ENCODE measurements around the gene TAF5.
"Not testable (repeated sequence)": the region's sequence is repeated elsewhere in the genome, so short reads cannot be mapped to it uniquely, and the experiment has no call there.

Gene TAF5

DNA sequence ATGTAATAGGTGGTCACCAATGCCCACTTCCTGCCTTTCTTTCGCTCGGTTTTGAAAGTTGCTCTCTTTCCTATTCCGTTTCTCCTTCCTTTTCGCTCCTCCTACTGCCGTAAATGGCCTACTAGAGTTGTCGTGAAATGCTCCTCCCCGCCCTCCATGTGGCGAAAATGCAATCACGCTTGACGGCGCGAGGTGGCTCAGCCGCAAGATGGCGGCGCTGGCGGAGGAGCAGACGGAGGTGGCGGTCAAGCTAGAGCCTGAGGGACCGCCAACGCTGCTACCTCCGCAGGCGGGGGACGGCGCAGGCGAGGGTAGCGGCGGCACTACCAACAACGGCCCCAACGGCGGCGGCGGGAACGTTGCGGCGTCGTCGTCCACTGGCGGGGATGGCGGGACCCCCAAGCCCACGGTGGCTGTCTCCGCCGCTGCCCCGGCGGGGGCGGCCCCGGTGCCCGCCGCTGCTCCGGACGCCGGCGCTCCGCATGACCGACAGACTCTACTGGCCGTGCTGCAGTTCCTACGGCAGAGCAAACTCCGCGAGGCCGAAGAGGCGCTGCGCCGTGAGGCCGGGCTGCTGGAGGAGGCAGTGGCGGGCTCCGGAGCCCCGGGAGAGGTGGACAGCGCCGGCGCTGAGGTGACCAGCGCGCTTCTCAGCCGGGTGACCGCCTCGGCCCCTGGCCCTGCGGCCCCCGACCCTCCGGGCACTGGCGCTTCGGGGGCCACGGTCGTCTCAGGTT lies at the start of gene TAF5:
Gene TAF5, plus strand, starts transcription at position 195 of the 737 bp plus-strand sequence. Its CDS starts 14 bp downstream, at position 209.
- in situ Hi-C loops (cut with MboI; ENCODE audit: low sequenced_read_pairs), result no loop called here

DNA sequence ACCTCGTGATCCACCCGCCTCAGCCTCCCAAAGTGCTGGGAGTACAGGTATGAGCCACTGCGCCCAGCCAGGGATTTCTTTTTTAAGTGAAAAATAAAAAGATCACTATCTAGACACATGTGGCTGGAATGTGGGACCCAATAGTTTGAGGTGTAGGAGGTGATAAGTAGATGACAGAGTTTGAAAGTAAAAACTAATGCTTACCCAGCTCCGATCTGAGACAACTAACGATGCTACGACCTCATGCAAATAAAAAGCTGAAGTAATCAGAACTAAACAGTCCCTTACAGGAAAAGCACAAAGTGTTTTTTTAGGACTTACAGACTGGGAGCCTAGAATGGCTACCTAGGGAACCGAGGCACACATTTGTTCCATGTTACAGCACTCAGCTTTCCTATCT lies 39.9 kb upstream of the TAF5 start:
- in situ Hi-C loops (cut with MboI; ENCODE audit: low sequenced_read_pairs), result no loop called here

DNA sequence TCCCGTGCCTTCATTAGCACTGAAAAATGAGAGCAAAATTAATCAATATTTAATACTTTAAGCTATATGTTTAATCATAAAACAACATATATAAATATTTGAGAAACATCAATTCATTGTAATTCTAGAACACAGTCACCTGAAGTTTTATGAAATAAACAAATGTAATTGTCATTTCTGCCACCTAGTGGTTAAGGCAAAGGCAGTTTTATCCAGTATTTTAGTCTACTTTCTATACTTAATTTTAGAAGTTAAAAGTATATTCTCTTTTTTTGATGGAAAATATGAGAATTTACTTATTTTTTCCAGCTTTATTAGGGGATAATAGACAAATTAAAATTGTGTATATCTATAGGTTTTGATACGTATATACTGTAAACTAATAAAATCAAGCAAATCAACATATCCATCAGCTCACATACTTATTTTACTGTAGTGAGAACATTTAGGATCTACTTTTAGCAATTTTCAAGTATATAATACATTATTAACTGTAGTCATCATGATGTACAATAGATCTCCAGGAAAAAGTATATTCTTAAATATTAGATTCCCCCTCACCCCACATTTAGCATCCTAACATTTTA lies 33.7 kb upstream of the TAF5 start:
- in situ Hi-C loops (cut with MboI; ENCODE audit: low sequenced_read_pairs), result no loop called here

DNA sequence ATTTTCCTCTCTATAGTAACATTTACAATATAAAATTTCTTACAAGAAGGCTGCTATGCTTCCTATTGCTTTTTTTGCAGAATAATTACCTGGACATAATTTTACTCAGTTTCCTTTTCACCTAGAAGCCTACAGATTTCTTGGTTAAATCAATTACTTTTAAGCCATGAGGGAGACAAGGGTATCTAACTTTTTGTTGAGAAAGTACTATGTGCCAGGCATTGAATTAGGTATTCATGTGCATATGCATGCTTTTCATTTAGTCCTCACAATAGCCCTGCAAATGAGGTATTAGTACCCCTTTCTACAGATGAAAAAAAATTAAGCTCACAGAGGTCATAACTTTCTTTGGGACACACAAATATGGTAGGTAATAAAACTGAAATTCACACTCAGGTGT lies 33.2 kb upstream of the TAF5 start:
- in situ Hi-C loops (cut with MboI; ENCODE audit: low sequenced_read_pairs), result no loop called here

DNA sequence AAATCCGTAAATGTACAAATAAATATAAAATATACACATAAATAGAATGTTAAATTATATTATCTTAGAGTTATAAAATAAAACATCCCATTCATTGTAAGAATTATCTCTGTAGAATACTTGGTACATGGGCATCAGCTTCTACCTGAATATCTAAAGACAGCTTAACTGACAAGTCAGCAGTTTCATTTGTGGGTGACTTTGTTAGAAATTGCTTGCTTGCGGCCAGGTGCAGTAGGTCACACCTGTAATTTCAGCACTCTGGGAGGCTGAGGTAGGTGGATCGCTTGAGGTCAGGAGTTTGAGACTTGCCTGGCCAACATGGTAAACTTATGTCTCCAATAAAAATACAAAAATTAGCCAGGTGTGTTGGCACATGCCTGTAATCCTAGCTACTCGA lies 31.4 kb upstream of the TAF5 start:
- in situ Hi-C loops (cut with MboI; ENCODE audit: low sequenced_read_pairs), result no loop called here

DNA sequence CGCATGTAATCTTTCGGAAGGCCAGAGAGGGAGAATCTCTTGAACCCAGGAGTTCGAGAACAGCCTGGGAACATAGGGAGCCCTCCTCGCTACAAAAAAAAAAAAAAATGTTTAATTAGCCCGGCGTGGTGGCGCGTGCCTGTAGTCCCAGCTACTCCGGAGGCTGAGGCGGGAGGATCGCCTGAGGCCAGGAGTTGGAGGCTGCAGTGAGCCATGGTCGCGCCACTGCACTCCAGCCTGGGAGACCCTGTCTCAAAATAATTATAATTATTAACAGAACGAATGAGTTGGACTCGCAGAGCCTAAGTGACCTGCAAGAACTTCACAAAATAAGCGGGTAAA lies 17.6 kb upstream of the TAF5 start:
- in situ Hi-C loops (cut with MboI; ENCODE audit: low sequenced_read_pairs), result no loop called here

DNA sequence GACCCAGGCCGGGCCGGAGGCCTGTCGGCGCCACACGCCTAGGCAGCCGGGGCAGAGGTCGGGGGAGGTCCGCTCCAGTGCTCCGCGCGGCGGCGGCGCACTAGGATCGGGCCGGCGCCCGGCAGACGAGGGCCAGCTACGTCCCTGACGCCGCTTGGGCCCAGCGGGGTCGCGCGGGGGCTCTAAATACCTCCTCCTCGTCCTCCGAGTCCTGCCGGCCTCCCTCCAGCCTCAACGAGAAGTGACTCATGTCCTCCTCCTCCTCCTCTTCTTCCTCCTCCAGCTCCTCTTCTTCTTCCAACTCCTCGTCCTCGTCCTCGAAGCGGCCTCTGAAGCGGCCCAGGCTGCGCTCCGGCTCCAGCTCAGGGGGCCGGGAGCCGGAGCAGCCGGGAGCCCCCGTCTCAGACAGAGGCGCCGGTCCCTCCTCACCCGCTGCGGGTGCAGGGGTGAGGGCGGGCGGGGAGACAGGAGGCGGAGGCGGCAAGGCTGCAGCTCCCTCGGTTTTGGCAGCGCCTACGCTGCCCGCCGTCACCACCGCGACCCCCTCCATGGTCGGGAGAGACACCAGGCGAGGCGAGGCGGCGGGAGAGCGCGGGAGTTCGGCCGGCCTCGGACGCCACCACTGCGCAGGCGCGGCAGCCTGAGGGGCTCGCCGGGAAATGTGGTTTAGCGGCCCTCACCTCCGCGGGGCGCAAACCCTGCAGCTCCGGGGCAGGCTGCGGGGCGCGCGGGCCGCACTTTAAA lies 17.1 kb upstream of the TAF5 start, which contains the start of gene PCGF6:
Gene PCGF6, minus strand, starts transcription at position 624 of the 744 bp plus-strand sequence. Its CDS starts 74 bp downstream, at position 550.
- in situ Hi-C loops (cut with MboI; ENCODE audit: low sequenced_read_pairs), result no loop called here

DNA sequence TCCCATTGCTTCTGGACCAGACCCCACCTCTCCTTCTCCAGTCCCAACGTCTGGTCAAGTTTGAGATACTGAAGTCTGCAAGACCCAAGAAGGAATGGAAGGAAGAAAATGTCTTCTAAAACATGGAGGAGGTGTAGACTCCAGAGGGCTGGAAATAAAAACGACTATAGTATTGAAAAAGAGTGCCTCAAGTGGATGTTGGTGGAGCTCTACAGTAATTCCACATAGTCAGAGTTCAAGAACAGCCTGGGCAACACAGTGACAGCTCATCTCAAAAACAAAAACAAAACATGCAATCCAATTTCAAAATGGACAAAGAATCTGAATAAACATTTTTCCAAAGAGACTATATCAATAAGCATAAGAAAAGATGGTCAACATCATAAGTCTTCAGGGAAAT lies 14.5 kb upstream of the TAF5 start:
- in situ Hi-C loops (cut with MboI; ENCODE audit: low sequenced_read_pairs), result no loop called here

DNA sequence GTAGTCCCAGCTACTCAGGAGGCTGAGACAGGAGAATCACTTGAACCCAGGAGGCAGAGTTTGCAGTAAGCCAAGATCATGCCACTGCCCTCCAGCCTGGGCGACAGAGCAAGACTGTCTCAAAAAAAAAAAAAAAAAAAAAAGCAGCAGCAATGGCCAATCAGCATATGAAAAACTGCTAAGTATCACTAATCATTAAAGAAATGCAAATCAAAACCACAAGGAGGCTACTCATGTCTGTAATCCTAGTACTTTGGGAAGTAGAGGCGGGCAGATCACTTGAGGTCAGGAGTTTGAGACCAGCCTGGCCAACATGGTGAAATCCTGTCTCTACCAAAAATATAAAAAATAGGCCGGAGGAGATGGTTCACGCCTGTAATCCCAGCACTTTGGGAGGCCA lies 13.2 kb upstream of the TAF5 start:
- in situ Hi-C loops (cut with MboI; ENCODE audit: low sequenced_read_pairs), result not testable (repeated sequence)

DNA sequence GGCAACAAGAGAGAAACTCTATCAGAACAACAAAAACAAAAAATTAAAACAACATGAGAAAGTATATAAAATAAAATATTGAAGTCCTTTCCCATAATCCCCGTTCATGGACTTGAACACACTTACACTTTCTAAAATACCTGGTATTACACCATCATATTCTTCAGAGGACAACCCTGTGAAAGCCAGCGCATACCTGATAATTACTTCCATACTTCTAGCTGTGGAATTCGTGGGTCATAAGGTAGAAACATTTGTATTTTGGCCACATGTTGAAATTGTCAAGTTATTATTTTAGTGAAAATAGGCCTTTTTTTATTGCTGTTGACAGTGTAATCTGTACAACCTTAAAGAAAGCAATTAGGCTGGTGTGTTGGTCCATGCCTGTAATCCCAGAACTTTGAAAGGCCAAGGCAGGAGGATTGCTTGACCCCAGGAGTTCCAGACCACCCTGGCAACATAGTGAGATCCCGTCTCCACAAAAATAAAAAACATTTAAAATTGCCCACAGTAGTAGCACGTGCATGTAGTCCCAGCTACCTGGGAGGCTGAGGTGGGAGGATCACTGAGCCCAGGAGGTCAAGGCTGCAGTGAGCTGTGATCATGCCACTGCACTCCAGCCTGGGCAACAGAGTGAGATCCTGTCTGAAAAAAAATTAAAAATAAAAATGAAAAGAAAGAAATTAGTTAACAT lies 11.7 kb upstream of the TAF5 start:
- in situ Hi-C loops (cut with MboI; ENCODE audit: low sequenced_read_pairs), result no loop called here

DNA sequence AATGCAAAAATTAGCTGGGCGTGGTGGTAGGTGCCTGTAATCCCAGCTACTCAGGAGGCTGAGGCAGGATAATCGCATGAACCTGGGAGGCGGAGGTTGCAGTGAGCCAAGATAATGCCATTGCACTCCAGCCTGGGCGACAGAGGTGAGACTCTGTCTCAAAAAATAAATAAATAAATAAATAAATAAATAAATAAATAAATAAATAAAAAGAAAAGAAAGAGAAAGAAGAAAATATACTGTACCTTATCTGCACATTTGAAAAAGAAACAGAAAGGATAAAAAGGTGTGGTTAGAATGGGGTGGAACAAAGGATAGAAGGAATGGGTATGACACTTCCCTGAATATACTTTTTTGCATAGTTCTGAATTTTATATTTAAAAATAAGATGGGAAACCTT lies 8.3 kb upstream of the TAF5 start:
- in situ Hi-C loops (cut with MboI; ENCODE audit: low sequenced_read_pairs), result not testable (repeated sequence)

DNA sequence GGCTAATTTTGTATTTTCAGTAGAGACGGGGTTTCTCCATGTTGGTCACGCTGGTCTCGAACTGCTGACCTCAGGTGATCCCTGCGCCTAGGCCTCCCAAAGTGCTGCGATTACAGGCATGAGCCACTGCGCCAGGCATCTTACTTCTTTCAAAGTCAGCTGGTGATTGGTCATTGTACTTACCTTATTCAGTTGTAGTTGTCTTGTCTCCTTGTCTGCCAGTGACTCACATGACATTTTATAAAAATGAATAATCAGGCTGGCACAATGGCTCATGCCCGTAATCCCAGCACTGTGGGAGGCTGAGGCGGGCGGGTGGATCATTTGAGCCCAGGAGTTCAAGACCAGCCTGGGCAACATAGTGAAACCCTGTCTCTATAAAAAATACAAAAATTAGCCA lies 7.0 kb upstream of the TAF5 start:
- in situ Hi-C loops (cut with MboI; ENCODE audit: low sequenced_read_pairs), result not testable (repeated sequence)

DNA sequence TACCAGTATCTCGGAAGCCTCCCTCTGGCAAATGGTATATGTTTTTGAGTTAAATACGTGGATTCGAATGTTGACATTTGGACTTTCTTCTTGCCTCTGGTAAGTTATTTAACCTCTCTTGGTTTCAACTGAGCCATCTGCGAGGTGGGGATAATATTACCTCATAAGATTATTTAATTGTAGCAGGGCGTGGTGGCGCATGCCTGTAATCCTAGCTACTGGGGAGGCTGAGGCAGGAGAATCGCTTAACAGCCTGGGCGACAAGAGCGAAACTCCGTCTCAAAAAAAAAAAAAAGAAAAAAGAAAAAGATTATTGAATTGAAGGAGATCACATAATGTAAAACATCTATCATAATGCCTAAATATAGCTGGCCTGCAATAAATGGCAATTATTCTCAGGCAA lies 396 bp upstream of the TAF5 start:
- in situ Hi-C loops (cut with MboI; ENCODE audit: low sequenced_read_pairs), result no loop called here

DNA sequence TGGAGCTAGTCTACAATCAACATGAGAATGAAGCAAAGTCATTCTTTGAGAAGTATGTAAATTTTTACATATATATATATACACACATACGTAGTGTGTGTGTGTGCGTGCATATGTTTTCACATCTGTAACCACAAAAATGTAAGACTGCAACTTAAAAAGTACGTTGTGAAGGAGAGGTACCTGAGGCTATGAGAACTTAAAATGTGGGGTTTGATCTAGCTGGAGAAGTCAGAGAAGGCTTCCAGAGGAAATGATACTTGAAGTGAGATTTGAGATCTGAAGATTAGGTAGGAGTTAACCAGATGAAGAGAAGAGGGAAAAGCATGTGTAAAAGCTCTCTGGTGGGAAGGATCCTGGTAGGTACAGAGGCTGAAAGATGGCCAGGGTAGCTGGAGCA lies 5.8 kb downstream of the TAF5 start:
- in situ Hi-C loops (cut with MboI; ENCODE audit: low sequenced_read_pairs), result no loop called here

DNA sequence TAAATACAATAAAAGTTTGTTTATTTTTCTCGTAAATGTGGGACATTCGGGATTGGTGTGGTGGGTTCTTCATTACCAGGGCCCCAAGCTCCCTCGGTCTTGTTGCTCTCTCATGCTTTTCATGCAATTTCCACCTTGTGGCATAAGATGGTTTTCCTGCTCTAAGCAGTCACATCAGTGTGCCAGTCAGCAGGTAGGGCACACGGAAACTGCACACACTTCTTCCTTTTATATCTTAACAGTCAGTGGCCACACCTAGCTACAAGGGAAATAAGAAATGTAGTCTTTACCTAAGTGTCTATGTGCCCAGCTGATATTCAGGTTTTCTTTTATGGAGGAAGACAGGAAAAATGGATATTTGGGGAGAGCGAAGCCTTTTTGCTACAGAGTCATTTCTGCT lies 6.5 kb downstream of the TAF5 start:
- in situ Hi-C loops (cut with MboI; ENCODE audit: low sequenced_read_pairs), result no loop called here

DNA sequence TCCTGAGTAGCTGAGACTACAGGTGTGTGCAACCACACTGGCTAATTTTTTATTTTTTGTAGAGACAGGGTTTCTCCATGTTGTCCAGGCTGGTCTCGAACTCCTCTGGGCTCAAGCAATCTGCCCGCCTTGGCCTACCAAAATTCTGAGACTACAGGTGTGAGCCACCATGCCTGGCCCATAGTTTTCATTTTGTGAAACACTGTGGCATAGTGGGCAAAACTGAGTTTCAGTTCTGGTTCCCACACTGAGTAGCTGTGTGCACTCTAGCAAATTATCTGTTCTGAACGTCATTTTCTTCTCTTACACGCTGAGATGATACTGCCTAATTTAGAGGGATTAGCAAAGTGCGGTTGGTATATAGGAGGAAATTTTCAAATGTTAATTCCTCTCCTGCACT lies 15.0 kb downstream of the TAF5 start:
- in situ Hi-C loops (cut with MboI; ENCODE audit: low sequenced_read_pairs), result no loop called here

DNA sequence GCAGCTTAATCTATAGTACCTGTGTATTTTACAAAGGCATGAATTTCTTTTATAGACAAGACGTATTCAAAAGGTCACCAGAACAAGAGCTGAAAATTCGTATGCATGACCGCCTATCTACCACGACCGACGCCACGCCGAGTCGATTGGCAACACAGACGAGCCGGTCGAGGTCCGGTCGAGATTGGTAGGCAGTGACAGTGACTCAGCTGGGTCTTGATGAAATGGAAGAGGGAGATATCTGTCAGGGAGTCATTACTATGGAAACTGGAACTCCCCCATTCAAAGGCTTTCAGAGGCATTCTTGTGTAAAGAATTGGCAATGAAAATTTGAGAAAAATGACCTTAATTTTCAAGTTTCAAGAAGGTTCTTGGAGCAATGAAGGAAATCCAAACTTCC lies 26.4 kb downstream of the TAF5 start:
- in situ Hi-C loops (cut with MboI; ENCODE audit: low sequenced_read_pairs), result no loop called here

DNA sequence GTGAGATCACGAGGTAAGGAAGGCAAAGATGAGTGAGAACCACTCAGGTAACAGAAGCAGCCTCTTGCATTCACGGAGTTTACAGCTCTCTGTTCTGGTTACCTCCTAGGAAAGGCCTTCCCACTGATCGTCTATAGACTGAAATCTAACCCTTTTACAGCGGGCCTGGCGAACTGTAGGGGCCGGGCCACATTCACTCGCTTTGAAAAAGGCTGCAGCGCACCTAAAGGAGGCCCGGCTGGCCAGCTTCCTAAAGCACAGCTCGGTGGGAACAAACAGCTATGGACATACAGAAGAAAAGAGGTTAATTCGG lies 27.9 kb downstream of the TAF5 start:
- in situ Hi-C loops (cut with MboI; ENCODE audit: low sequenced_read_pairs), result no loop called here

DNA sequence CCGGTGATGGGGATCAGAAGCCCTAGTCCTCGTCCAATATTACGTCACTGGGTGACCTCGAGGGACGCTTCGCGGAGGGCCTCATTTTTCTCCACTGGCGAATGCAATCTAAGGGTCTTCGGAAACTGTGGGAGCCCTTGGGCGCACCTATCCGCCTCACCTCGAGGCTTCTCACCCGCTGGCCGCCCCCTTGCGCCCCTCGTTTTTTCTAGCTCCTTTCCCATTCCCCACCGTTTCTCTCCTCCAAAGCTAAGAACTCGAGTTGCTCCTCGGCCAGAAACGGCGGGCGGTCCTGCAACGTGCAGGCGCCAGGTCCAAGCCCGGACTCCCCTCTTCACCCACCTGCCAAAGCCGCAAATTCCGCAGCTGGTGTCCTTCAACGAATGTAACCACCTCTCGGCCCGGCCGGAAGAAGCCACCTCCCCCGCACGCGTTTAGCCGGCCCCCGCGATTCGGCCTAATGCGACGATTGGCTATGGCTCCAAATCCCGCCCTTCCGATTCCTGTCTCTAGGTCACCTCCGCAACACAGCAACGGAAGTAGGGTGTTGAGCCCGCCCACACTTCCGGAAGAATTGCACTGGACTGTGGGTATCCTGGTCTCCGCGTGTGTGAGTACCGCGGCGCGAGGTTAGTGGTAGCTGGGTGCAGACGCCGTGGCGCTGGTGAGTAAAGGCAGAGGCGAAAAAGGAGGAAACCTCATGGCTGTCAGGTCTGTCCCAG lies 28.5 kb downstream of the TAF5 start, which contains the start of the genes ATP5MK and PDCD11:
Gene ATP5MK, minus strand, starts transcription at position 409 of the 722 bp plus-strand sequence. CDS start 4,018 bp downstream, outside the sequence.
Gene PDCD11, plus strand, starts transcription at position 560 of the 722 bp plus-strand sequence. CDS start 1,801 bp downstream, outside the sequence.
- in situ Hi-C loops (cut with MboI; ENCODE audit: low sequenced_read_pairs), result no loop called here

DNA sequence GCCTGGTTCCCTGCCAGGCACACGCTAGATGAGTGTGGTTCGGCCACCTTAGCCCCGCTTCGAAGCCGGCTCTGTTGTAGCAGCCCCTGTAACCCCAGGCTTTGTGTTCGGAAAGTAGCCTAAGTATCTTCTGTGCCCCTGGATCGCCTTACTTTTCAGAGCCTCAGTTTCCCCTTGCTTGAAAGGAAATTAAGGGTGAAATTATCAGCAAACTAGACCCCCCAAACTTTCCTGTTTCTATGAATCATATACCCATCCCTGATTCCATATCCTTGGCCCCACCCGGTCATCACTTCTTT lies 29.0 kb downstream of the TAF5 start:
- in situ Hi-C loops (cut with MboI; ENCODE audit: low sequenced_read_pairs), result no loop called here
